ENCODE measurements around the gene MCIDAS.

DNA sequence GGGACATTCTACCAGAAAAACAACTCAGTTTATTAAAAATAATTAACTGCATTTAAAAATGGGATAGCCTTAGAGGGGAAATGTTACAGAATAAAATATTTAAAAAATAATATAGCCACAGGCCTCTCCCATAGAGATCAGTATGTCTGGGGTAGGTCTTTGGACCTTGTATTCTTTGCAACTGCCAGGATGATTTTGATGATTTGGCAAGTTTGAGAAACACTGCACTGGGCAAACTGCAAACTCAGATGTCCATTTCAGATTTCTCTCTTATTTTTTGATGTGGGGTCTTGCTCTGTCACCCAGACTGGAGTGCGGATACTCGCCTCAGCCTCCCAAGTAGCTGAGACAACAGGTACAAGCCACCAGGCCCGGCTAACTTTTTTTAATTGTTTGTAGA is 31.2 kb upstream of the MCIDAS start:
- TF ChIP-seq POLR2A (IDR thresholded peaks at IDR 0.05) (no peak), POLR2AphosphoS5 (IDR thresholded peaks at IDR 0.05) (no peak)
- TF ChIP-seq, protein P1, sequence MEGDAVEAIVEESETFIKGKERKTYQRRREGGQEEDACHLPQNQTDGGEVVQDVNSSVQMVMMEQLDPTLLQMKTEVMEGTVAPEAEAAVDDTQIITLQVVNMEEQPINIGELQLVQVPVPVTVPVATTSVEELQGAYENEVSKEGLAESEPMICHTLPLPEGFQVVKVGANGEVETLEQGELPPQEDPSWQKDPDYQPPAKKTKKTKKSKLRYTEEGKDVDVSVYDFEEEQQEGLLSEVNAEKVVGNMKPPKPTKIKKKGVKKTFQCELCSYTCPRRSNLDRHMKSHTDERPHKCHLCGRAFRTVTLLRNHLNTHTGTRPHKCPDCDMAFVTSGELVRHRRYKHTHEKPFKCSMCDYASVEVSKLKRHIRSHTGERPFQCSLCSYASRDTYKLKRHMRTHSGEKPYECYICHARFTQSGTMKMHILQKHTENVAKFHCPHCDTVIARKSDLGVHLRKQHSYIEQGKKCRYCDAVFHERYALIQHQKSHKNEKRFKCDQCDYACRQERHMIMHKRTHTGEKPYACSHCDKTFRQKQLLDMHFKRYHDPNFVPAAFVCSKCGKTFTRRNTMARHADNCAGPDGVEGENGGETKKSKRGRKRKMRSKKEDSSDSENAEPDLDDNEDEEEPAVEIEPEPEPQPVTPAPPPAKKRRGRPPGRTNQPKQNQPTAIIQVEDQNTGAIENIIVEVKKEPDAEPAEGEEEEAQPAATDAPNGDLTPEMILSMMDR (IDR thresholded peaks at IDR 0.05): no peak
